SIG-M5 (cell line): ENCODE results near the gene HAVCR2.
"Not testable (repeated sequence)": the region's sequence is repeated elsewhere in the genome, so short reads cannot be mapped to it uniquely, and the experiment has no call there.

Experiments used
- DNase-seq: peaks from one replicate; lab custom pipeline; 2025; lab: John Stamatoyannopoulos, UW

The HAVCR2 gene

DNA sequence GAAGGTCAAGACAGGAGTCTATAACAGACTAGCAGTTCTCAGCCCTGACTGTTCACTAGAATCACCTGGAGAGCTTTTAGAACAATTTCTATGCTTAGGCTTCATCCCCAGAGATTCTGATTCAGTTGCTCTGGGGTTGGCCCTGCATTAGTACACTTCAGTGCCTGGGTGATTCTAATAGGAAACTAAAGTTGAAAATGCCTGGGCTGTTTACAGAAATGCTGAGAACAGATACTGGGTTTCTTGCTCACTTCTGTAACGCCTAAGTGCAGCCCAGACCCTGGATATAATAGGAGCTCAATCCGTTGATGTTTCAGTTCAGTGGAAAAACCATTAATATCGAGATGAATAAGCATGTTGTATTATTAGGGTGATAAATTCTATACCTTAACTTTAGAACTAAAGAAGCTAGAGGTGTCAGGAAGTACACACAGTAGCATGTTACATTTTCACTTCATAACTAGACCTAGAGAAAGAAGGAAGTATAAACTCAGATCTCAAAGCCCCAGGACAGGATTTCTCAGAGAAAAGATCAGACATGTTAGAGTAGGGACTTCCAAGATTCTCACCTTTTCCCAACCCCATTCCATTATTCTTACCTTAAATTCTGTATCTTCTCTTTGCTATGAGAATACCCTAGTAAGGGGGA lies 20.4 kb downstream of the HAVCR2 start:
- DNase-seq, result no peak

- no peak for DNase-seq
Observed at GRCh38 chr5:157086751-157087359, 22.0 kb downstream of the HAVCR2 start.

GRCh38 chr5:157085930-157086329 lies 22.9 kb downstream of the HAVCR2 start:
- DNase-seq, result no peak

- no peak for DNase-seq
Observed at GRCh38 chr5:157080286-157080685, 28.6 kb downstream of the HAVCR2 start.

DNA sequence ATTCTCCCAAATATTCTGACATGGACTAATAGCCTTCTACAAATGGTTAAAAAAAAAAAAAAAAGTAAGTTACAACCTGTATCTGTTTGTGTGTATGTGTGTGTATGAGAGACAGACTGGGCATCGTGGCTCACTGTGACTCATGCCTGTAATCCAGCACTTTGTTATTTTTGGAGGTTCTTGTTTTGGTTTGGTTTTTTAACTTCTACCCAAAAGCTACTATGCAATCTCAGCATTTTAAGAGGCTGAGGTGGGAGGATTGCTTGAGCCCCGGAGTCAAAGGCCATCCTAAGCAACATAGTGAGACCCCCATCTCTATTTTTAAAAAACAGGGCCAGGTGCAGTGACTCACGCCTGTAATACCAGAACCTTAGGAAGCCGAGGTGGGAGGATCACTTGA lies 32.3 kb downstream of the HAVCR2 start:
- DNase-seq, result no peak

DNA sequence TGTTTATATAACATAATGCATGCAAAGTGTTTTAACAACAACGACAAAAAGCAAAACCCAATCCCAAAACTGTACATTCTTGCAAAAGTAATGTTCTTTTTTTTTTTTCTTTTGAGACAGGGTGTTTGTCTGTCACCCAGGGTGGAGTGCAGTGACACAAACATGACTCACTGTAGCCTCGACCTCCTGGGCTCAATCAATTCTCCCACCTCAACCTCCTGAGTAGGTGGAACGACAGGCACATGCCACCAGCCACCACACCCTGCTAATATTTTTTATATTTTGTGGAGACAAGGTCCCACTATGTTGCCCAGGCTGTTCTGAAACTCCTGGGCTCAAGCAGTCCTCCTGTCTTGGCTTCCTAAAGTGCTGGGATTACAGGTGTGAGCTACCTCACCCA lies 36.3 kb downstream of the HAVCR2 start:
- DNase-seq, result no peak

DNA sequence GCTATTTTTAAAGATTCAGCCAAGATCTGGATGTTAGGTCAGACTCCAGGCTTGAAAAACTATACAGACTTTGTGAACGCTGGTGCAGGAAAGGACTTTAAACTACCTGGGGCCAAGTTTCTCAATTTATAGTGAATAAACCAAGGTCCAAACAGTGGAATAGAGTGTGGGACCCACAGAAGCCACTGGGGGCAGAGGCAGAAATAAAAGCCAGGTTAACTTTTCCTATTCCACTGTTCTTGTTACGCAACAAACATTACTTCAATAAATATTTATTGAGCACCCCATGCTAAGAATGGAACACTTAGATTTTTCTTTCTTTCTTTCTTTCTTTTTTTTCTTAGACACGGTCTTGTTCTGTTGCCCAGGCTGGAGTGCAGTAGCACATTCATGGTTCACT lies 38.9 kb downstream of the HAVCR2 start:
- no peak for DNase-seq

- no peak for DNase-seq
Observed at GRCh38 chr5:157068785-157069184, 40.1 kb downstream of the HAVCR2 start.

- no peak for DNase-seq
Observed at GRCh38 chr5:157068339-157068738, 40.5 kb downstream of the HAVCR2 start.

DNA sequence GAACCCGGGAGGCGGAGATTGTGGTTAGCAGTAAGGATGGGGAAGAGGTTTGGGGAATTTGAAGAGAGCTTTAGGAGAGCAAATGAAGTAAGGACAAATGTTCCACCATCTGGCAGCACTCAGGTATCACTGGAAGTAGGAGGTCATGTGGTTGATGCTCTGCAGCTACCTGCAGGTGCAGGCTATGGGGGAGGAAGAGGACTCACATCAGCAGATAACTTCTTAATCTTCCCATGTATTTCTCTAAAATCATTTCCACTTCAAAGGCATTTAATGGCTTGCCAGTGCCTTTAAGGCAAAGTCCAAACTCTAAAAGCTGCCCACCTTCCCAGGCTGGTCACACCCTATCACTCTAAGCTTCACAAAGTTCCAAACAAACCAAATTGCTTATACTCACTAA lies 41.8 kb downstream of the HAVCR2 start:
- DNase-seq, result no peak

DNA sequence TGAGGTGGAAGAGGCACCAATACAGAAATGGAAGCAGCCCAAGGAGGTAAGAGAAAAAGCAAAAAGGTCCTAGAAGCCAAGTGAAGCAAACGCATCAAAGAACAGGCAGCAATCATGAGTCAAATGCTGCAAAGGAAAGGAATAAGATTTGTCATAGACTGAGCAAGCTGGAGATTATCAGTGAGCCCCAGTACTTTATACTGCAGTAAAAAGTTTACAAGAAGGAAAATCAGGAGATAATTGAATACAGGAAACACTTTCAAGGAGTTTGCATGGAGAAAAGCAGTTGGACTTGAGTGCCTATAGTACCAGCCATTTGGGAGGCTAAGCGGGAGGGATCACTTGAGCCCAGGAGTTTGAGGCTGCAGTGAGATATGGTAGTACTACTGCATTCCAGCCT lies 42.8 kb downstream of the HAVCR2 start:
- DNase-seq, result no peak

DNA sequence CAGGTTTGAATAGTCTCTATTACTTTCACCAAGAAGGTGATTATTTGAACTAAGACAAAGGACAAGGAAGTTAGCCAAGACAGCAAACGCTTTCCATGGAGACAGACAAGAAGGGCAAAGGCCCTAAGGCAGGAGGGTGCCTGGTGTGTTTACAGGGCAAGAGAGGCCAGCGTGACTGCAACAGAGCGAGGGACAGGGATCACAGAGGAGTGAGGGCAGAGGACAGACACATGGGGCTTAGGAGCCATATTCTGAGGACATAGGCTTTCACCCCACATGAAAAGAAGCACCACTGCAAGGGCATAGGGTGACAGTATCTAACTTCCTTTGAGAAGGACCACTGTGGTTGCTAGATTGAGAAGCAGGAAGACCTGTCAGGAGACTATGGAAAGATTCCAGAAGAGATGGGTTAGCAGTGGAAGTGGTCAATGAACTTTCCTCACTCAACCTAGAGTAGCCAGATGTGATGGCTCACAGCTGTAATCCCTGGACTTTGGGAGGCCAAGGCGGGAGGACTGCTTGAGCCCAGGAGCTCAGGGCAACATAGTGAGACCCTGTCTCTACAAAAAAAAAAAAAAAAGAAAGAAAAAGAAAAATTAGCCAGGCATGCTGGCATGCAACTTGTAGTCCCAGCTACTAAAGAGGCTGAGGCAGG lies 44.9 kb downstream of the HAVCR2 start:
- no peak for DNase-seq

DNA sequence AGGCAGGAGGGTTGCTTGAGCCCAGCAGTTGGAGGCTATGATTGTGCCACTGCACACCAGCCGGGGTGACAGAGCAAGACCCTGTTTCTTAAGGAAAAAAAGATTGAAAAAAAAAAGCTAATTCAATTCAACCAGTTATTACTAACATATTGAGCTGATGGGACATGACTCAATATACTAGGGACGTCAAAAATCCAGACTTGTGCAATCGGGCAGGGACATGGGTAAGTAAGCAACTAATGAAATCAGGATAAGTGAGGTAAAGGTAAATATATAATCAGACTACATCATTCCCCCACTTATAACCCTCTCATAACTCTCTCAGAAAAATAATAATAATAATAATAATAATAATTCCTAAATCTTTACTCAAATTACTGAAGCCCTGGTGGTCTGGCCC lies 49.0 kb downstream of the HAVCR2 start:
- no peak for DNase-seq

GRCh38 chr5:157059093-157059539 lies 49.7 kb downstream of the HAVCR2 start, which contains the start of gene HAVCR1:
Gene HAVCR1, minus strand, starts transcription at chr5:157059116. Its CDS starts 1,173 bp downstream, at chr5:157057943.
- no peak for DNase-seq

- DNase-seq, result no peak
Observed at GRCh38 chr5:157057459-157058370, 51.1 kb downstream of the HAVCR2 start.

DNA sequence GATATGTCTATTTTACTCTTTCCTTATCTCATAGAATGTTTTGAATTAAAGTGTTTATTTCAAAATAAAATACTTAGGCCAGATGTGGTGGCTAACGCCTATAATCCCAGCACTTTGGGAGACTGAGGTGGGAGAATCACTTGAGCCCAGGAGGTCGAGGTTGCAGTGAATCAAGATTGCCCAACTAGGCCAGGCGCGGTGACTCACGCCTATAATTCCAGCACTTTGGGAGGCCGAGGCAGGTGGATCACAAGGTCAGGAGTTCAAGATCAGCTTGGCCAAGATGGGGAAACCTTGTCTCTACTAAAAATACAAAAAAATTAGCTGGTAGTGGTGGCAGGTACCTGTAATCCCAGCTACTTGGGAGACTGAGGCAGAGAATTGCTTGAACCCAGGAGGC lies 52.0 kb downstream of the HAVCR2 start:
- DNase-seq, result not testable (repeated sequence)

GRCh38 chr5:157051604-157052245 lies 57.1 kb downstream of the HAVCR2 start:
- no peak for DNase-seq

- no peak for DNase-seq
Observed at GRCh38 chr5:157050050-157050449, 58.8 kb downstream of the HAVCR2 start.

DNA sequence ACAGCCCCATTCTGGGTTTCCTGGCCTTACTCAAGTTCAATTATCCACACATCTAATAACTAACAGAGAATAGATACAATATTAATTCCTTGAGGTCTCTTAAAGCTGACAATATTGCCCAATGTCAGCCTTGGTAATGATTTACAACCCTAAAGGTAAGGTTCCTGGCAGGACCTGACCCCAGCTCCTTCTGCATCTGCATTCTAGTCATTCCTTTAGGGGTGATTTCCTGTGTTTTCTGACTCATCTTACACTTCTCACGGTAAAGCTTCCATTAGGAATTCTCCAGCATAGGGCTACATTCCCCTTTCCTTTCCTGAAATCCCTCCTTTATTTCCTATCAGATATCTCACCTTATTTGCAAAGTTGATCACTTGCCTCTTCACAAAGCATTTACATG lies 59.2 kb downstream of the HAVCR2 start:
- no peak for DNase-seq

- no peak for DNase-seq
Observed at GRCh38 chr5:157047898-157048297, 60.9 kb downstream of the HAVCR2 start.

GRCh38 chr5:157047016-157047415 lies 61.8 kb downstream of the HAVCR2 start:
- DNase-seq, result not testable (repeated sequence)

DNA sequence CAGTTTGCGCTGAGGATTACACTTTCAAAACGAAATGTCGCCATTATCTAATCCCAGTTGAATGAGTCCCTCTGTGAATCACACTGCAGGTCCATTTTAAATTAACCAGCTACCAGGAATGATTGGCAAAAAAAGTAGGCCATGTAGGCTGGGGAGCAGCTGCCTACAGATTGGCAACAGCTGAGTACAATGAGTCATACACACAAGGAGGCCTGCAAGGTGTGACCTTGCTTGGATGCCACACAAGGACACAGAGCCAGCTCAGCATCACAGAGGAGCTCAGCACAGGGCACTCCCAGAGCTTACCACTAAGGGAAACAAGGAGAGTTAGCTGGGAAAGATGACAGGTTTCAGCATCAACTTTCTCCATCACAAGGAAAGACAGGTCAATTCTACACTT lies 62.8 kb downstream of the HAVCR2 start:
- DNase-seq, result no peak
